Neural progenitor cell (in vitro differentiated cells): ENCODE results near the gene NPRL2. TPM values are rescaled to one million over a fixed set of nuclear protein-coding genes. Genes with fewer than 3 reads are reported as not detected.
A peak's percentile ranks its signal among the peaks of the same experiment; 100 is the strongest.

ENCODE experiments used
- DNase-seq: peaks from one replicate; pipeline ENCODE4 v3.0.0-alpha.2; 2016; ENCODE audit warnings: low spot score
- H2AFZ ChIP-seq: fragments of 200-600 bp; sonication (generic); replicated peaks from 2 replicates; pipeline ENCODE4 v1.6.1; 2016; ENCODE audit warnings: antibody characterized with exemption
- H3F3A ChIP-seq: fragments of 200-600 bp; sonication (generic); 2 replicates; pipeline ENCODE4 v1.6.1; 2016; ENCODE audit warnings: antibody characterized with exemption, low read depth
- H3K27ac ChIP-seq: fragments of 200-600 bp; sonication (generic); 2 replicates; pipeline ENCODE4 v1.5.1; 2016; ENCODE audit warnings: mild to moderate bottlenecking
- H3K27me3 ChIP-seq: fragments of 200-600 bp; sonication (generic); 2 replicates; pipeline ENCODE4 v1.6.1; 2016; ENCODE audit warnings: mild to moderate bottlenecking, moderate library complexity
- H3K36me3 ChIP-seq: fragments of 200-600 bp; sonication (generic); 2 replicates; pipeline ENCODE4 v1.5.1; 2016
- H3K4me1 ChIP-seq: fragments of 200-600 bp; sonication (generic); 2 replicates; pipeline ENCODE4 v1.6.1; 2016; ENCODE audit warnings: mixed run types
- H3K4me2 ChIP-seq: fragments of 200-600 bp; sonication (generic); 2 replicates; pipeline ENCODE4 v1.6.1; 2016
- H3K4me3 ChIP-seq: fragments of 200-600 bp; sonication (generic); 2 replicates; pipeline ENCODE4 v1.5.1; 2016
- H3K79me2 ChIP-seq: fragments of 200-600 bp; sonication (generic); 2 replicates; pipeline ENCODE4 v1.6.1; 2016; ENCODE audit warnings: low read depth
- H3K9ac ChIP-seq: fragments of 200-600 bp; sonication (generic); 2 replicates; pipeline ENCODE4 v1.6.1; 2016
- H3K9me3 ChIP-seq: fragments of 200-600 bp; sonication (generic); 2 replicates; pipeline ENCODE4 v1.5.1; 2016; ENCODE audit warnings: low read depth
- H4K20me1 ChIP-seq: fragments of 200-600 bp; sonication (generic); 2 replicates; pipeline ENCODE4 v1.6.1; 2016; ENCODE audit warnings: low read depth
- H3K27ac Mint-ChIP-seq: 3 replicates; pipeline ENCODE4 v1.8.0; 2021; ENCODE audit warnings: mixed read lengths
- H3K27me3 Mint-ChIP-seq: 2 replicates; pipeline ENCODE4 v1.8.0; 2022; ENCODE audit warnings: low read depth, mild to moderate bottlenecking, inconsistent platforms, moderate library complexity, mixed read lengths; ENCODE audit not compliant: insufficient read depth
- H3K36me3 Mint-ChIP-seq: 3 replicates; pipeline ENCODE4 v1.8.0; 2021; ENCODE audit warnings: mixed read lengths
- H3K4me1 Mint-ChIP-seq: 3 replicates; pipeline ENCODE4 v1.8.0; 2021; ENCODE audit warnings: mixed read lengths
- H3K4me3 Mint-ChIP-seq: 3 replicates; pipeline ENCODE4 v1.8.0; 2021; ENCODE audit warnings: mild to moderate bottlenecking, moderate library complexity, mixed read lengths
- H3K9me3 Mint-ChIP-seq: 3 replicates; pipeline ENCODE4 v1.8.0; 2020; ENCODE audit warnings: mixed read lengths
- EZH2 ChIP-seq: fragments of 200-600 bp; sonication (generic); IDR thresholded peaks from 2 replicates; pipeline ENCODE4 v1.6.1; 2017; ENCODE audit warnings: antibody characterized with exemption, mild to moderate bottlenecking, moderate library complexity
- EZH2phosphoT487 ChIP-seq: fragments of 200-600 bp; sonication (generic); IDR thresholded peaks from 2 replicates; pipeline ENCODE4 v1.6.1; 2017; ENCODE audit warnings: antibody characterized with exemption
- total RNA-seq: library from RNA; depleted of rRNA; stranded (reverse); fragments of >200 nt; gene quantifications from 2 replicates; pipeline ENCODE4 v1.2.3, GENCODE V29; 2015; ENCODE audit warnings: low replicate concordance
- TF ChIP-seq, protein P1 (sequence below): fragments of 200-600 bp; sonication (generic); IDR thresholded peaks from 2 replicates; pipeline ENCODE4 v1.5.1; 2017; ENCODE audit warnings: antibody characterized with exemption, mild to moderate bottlenecking

The NPRL2 gene
- total RNA-seq, 1 donor from 2014 or later = 15.5 TPM

DNA sequence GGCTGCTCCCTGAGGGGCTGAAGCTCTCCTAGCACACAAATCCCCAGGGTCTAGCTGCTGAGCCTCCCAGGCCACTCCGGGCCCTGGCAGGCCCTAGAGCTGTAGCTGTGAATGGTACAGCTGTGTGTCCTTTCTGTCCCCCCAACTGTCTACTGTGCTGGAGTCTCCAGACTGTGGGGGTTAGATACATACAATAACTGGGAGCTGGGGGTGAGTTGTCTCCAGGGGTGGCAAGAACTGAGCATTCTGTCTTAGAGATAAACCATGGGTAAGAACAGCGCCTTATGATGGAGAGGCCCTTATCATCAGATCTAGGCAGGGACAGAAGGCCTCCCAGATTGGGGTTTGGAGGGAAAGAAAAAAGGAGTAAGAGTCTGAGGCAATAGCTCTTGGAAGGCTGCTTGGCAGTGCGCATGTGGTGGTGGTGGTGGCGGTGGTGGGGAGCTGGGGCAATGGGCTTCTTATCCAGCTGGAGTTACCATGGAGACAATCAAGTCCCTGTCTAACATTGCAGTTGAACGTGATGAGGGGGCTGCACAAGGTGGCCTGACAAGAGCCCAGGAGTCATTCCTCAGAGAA is 3.7 kb upstream of the NPRL2 start:
- DNase-seq = no peak
- peak overlapping the region; percentile 3 for H3K4me3 Mint-ChIP-seq
- H3K4me1 Mint-ChIP-seq = peaks cover 45% of the 10 kb centered on the region
- Histone ChIP-seq H3K79me2 (peaks cover 45% of the 10 kb centered on the region), H3K36me3 (no peaks in the 10 kb centered on the region), H2AFZ (no peak overlapping the region), H4K20me1 (peaks cover 46% of the 10 kb centered on the region), H3K9ac (no peak overlapping the region), H3K27me3 (no peaks in the 10 kb centered on the region), H3K4me1 (peaks cover 22% of the 10 kb centered on the region), H3K9me3 (no peaks in the 10 kb centered on the region), H3K4me2 (no peak overlapping the region), H3K27ac (no peak overlapping the region), H3K4me3 (no peak overlapping the region), H3F3A (peaks cover 7% of the 10 kb centered on the region)
- peaks cover 10% of the 10 kb centered on the region for H3K36me3 Mint-ChIP-seq
- H3K9me3 Mint-ChIP-seq = no peaks in the 10 kb centered on the region
- TF ChIP-seq EZH2 = no peak
- TF ChIP-seq, protein P1, sequence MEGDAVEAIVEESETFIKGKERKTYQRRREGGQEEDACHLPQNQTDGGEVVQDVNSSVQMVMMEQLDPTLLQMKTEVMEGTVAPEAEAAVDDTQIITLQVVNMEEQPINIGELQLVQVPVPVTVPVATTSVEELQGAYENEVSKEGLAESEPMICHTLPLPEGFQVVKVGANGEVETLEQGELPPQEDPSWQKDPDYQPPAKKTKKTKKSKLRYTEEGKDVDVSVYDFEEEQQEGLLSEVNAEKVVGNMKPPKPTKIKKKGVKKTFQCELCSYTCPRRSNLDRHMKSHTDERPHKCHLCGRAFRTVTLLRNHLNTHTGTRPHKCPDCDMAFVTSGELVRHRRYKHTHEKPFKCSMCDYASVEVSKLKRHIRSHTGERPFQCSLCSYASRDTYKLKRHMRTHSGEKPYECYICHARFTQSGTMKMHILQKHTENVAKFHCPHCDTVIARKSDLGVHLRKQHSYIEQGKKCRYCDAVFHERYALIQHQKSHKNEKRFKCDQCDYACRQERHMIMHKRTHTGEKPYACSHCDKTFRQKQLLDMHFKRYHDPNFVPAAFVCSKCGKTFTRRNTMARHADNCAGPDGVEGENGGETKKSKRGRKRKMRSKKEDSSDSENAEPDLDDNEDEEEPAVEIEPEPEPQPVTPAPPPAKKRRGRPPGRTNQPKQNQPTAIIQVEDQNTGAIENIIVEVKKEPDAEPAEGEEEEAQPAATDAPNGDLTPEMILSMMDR = no peak
- TF ChIP-seq EZH2phosphoT487 = no peak
- no peak overlapping the region for H3K27ac Mint-ChIP-seq
- peaks cover 14% of the 10 kb centered on the region for H3K27me3 Mint-ChIP-seq

- no peak overlapping the region for H3K4me3 Mint-ChIP-seq
- no peak overlapping the region for H3K4me3 ChIP-seq
These were observed 2.9 kb upstream of the NPRL2 start for GRCh38 chr3:50353245-50354004.

DNA sequence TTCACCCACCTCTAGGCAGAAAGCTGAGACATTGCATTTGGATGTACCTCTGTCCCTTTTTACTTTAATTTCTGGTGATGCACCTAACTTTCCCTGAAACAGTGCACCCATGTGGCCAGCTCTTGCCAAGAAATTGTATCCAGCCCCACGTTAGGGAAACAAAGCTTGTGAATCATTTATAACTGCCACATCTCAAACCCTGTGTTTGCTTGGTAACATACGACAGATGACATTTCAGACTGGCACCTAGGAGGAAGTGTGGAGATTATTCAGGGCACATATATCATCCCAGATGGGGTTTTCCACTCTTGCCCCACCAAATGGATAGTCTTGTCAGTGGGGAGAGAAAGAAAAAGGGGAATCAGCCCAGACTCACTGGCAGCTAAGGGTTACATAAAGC is 2.2 kb upstream of the NPRL2 start:
- Histone ChIP-seq H3K9me3 (no peaks in the 10 kb centered on the region), H3K79me2 (peaks cover 33% of the 10 kb centered on the region), H3K27me3 (no peaks in the 10 kb centered on the region), H3K4me1 (peaks cover 13% of the 10 kb centered on the region), H4K20me1 (peaks cover 33% of the 10 kb centered on the region), H3K9ac (no peak overlapping the region), H3F3A (peaks cover 9% of the 10 kb centered on the region), H3K36me3 (no peaks in the 10 kb centered on the region), H2AFZ (no peak overlapping the region), H3K4me3 (no peak overlapping the region), H3K27ac (no peak overlapping the region), H3K4me2 (no peak overlapping the region)
- no peak for DNase-seq
- H3K36me3 Mint-ChIP-seq = peaks cover 5% of the 10 kb centered on the region
- H3K27ac Mint-ChIP-seq = no peak overlapping the region
- TF ChIP-seq EZH2phosphoT487 (no peak), EZH2 (no peak)
- TF ChIP-seq, protein P1 = no peak
- no peaks in the 10 kb centered on the region for H3K9me3 Mint-ChIP-seq
- peaks cover 36% of the 10 kb centered on the region for H3K4me1 Mint-ChIP-seq
- H3K4me3 Mint-ChIP-seq = no peak overlapping the region
- peaks cover 9% of the 10 kb centered on the region for H3K27me3 Mint-ChIP-seq

More at GRCh38 chr3:50353245-50354004, 2.9 kb upstream of the NPRL2 start:
- H3K9me3 ChIP-seq = no peaks in the 10 kb centered on the region
- no peak overlapping the region for H3K4me2 ChIP-seq
- TF ChIP-seq EZH2phosphoT487 = no peak
- no peak for TF ChIP-seq EZH2
- TF ChIP-seq, protein P1 = no peak
- H3K36me3 Mint-ChIP-seq = peaks cover 10% of the 10 kb centered on the region
- H3K27me3 ChIP-seq = no peaks in the 10 kb centered on the region
- no peaks in the 10 kb centered on the region for H3K9me3 Mint-ChIP-seq
- H3K4me1 Mint-ChIP-seq = peaks cover 42% of the 10 kb centered on the region
- no peak for DNase-seq
- H3F3A ChIP-seq = peaks cover 7% of the 10 kb centered on the region
- H3K79me2 ChIP-seq = peaks cover 39% of the 10 kb centered on the region
- no peak overlapping the region for H3K9ac ChIP-seq
- no peak overlapping the region for H3K27ac Mint-ChIP-seq
- no peak overlapping the region for H3K27ac ChIP-seq
- peaks cover 13% of the 10 kb centered on the region for H3K27me3 Mint-ChIP-seq
- H4K20me1 ChIP-seq = peaks cover 39% of the 10 kb centered on the region
- H3K36me3 ChIP-seq = no peaks in the 10 kb centered on the region
- H3K4me1 ChIP-seq = peaks cover 19% of the 10 kb centered on the region
- H2AFZ ChIP-seq = no peak overlapping the region
